GM18502 (cell line): ENCODE data around the gene RPN2.
A peak's percentile ranks its signal among the peaks of the same experiment; 100 is the strongest.

ENCODE experiments used
- ATAC-seq: cut with Tn5 transposase; IDR thresholded peaks from one replicate; pipeline ENCODE4 v1.9.1; 2021; ENCODE audit warnings: mild to moderate bottlenecking; ENCODE audit not compliant: unreplicated experiment, poor library complexity

Gene RPN2

GRCh38 chr20:37261714-37262113 is 82.6 kb downstream of the RPN2 start, which contains the start of gene GHRH:
TSS of gene GHRH (minus strand) at chr20:37261814. CDS start at chr20:37256889, 4,925 bp downstream.
- no peak for ATAC-seq

- no peak for ATAC-seq
Observed at GRCh38 chr20:37262505-37262904, 83.4 kb downstream of the RPN2 start.

GRCh38 chr20:37263686-37264085 is 84.6 kb downstream of the RPN2 start:
- no peak for ATAC-seq

- ATAC-seq = no peak
Observed at GRCh38 chr20:37265152-37265551, 86.0 kb downstream of the RPN2 start.

- no peak for ATAC-seq
Observed at GRCh38 chr20:37266940-37267666, 88.0 kb downstream of the RPN2 start.

GRCh38 chr20:37267667-37268313 is 88.7 kb downstream of the RPN2 start:
- ATAC-seq = no peak

- no peak for ATAC-seq
Observed at GRCh38 chr20:37270576-37271420, 91.7 kb downstream of the RPN2 start.

GRCh38 chr20:37271421-37271768 is 92.3 kb downstream of the RPN2 start:
- ATAC-seq = no peak

- ATAC-seq = no peak
Observed at GRCh38 chr20:37273988-37274387, 94.9 kb downstream of the RPN2 start.

GRCh38 chr20:37274851-37275524 is 95.9 kb downstream of the RPN2 start:
- no peak for ATAC-seq

- ATAC-seq = peak; percentile 66
Observed at GRCh38 chr20:37276494-37277252, 97.5 kb downstream of the RPN2 start.

- ATAC-seq = no peak
Observed at GRCh38 chr20:37277253-37277593, 98.1 kb downstream of the RPN2 start.

GRCh38 chr20:37278966-37279590 is 99.9 kb downstream of the RPN2 start:
- no peak for ATAC-seq

- ATAC-seq = no peak
Observed at GRCh38 chr20:37279820-37280219, 100.7 kb downstream of the RPN2 start.

- no peak for ATAC-seq
Observed at GRCh38 chr20:37280403-37280802, 101.3 kb downstream of the RPN2 start.

- no peak for ATAC-seq
Observed at GRCh38 chr20:37282556-37282955, 103.4 kb downstream of the RPN2 start.

GRCh38 chr20:37283530-37284195 is 104.5 kb downstream of the RPN2 start:
- no peak for ATAC-seq

- ATAC-seq = no peak
Observed at GRCh38 chr20:37284691-37285161, 105.6 kb downstream of the RPN2 start.
